Measurements from ENCODE around the gene TMTC2. TPM values are rescaled to one million over a fixed set of nuclear protein-coding genes. Genes with fewer than 3 reads are reported as not detected.

Gene TMTC2
- polyA plus RNA-seq, 1 experiment, result 5.6 TPM

GRCh38 chr12:83121897-83122622 lies 435.4 kb downstream of the TMTC2 start:
- H3K4me3 ChIP-seq (ENCODE audit: low read depth, low read length), result no peak overlapping the region
- H3K36me3 ChIP-seq (ENCODE audit: control insufficient read depth, insufficient read depth, low read length), result no peaks in the 10 kb centered on the region
- no peak for TF ChIP-seq CTCF (IDR thresholded peaks at IDR 0.05; ENCODE audit: insufficient read depth, low read depth, low read length)
- no peaks in the 10 kb centered on the region for H3K27me3 ChIP-seq (ENCODE audit: control insufficient read depth, insufficient read depth, low read length)
- POLR2A ChIA-PET, result no interaction called here
- DNase-seq (ENCODE audit: low read depth), result no peak
- CTCF ChIA-PET, result no interaction called here

GRCh38 chr12:83122623-83122934 lies 435.9 kb downstream of the TMTC2 start:
- TF ChIP-seq CTCF (IDR thresholded peaks at IDR 0.05; ENCODE audit: insufficient read depth, low read depth, low read length), result no peak
- CTCF ChIA-PET, result no interaction called here
- no peaks in the 10 kb centered on the region for H3K27me3 ChIP-seq (ENCODE audit: control insufficient read depth, insufficient read depth, low read length)
- no peaks in the 10 kb centered on the region for H3K36me3 ChIP-seq (ENCODE audit: control insufficient read depth, insufficient read depth, low read length)
- POLR2A ChIA-PET, result no interaction called here
- DNase-seq (ENCODE audit: low read depth), result no peak
- H3K4me3 ChIP-seq (ENCODE audit: low read depth, low read length), result no peak overlapping the region

GRCh38 chr12:83123039-83123438 lies 436.3 kb downstream of the TMTC2 start:
- POLR2A ChIA-PET, result no interaction called here
- DNase-seq (ENCODE audit: low read depth), result no peak
- Histone ChIP-seq H3K27me3 (ENCODE audit: control insufficient read depth, insufficient read depth, low read length) (no peaks in the 10 kb centered on the region), H3K4me3 (ENCODE audit: low read depth, low read length) (no peak overlapping the region), H3K36me3 (ENCODE audit: control insufficient read depth, insufficient read depth, low read length) (no peaks in the 10 kb centered on the region)
- no peak for TF ChIP-seq CTCF (IDR thresholded peaks at IDR 0.05; ENCODE audit: insufficient read depth, low read depth, low read length)
- CTCF ChIA-PET, result no interaction called here

- CTCF ChIA-PET, result no interaction called here
Observed at GRCh38 chr12:83128540-83128939, 441.8 kb downstream of the TMTC2 start.

GRCh38 chr12:83130178-83130577 lies 443.5 kb downstream of the TMTC2 start:
- H3K27me3 ChIP-seq (ENCODE audit: control insufficient read depth, insufficient read depth, low read length), result no peaks in the 10 kb centered on the region
- no peak for TF ChIP-seq CTCF (IDR thresholded peaks at IDR 0.05; ENCODE audit: insufficient read depth, low read depth, low read length)

More at GRCh38 chr12:83128540-83128939, 441.8 kb downstream of the TMTC2 start:
- Histone ChIP-seq H3K27me3 (ENCODE audit: control insufficient read depth, insufficient read depth, low read length) (no peaks in the 10 kb centered on the region), H3K4me3 (ENCODE audit: low read depth, low read length) (no peak overlapping the region), H3K36me3 (ENCODE audit: control insufficient read depth, insufficient read depth, low read length) (no peaks in the 10 kb centered on the region; the same call in 1 of the 2 replicates)
- DNase-seq (ENCODE audit: low read depth), result no peak
- POLR2A ChIA-PET, result no interaction called here
- no peak for TF ChIP-seq CTCF (IDR thresholded peaks at IDR 0.05; ENCODE audit: insufficient read depth, low read depth, low read length)

More at GRCh38 chr12:83130178-83130577, 443.5 kb downstream of the TMTC2 start:
- POLR2A ChIA-PET, result no interaction called here
- Histone ChIP-seq H3K4me3 (ENCODE audit: low read depth, low read length) (no peak overlapping the region), H3K36me3 (ENCODE audit: control insufficient read depth, insufficient read depth, low read length) (no peaks in the 10 kb centered on the region; the same call in 1 of the 2 replicates)
- CTCF ChIA-PET, result interaction anchor here (1.7 kb wide), 1 partner anchor 15 kb away, joined by 4 read pairs; no protein-coding TSS in a partner anchor
- no peak for DNase-seq (ENCODE audit: low read depth)

Data from BJ (cell line).